ENCODE measurements around the gene CERS6.
"Not testable (repeated sequence)": the region's sequence is repeated elsewhere in the genome, so short reads cannot be mapped to it uniquely, and the experiment has no call there.

CERS6 gene

DNA sequence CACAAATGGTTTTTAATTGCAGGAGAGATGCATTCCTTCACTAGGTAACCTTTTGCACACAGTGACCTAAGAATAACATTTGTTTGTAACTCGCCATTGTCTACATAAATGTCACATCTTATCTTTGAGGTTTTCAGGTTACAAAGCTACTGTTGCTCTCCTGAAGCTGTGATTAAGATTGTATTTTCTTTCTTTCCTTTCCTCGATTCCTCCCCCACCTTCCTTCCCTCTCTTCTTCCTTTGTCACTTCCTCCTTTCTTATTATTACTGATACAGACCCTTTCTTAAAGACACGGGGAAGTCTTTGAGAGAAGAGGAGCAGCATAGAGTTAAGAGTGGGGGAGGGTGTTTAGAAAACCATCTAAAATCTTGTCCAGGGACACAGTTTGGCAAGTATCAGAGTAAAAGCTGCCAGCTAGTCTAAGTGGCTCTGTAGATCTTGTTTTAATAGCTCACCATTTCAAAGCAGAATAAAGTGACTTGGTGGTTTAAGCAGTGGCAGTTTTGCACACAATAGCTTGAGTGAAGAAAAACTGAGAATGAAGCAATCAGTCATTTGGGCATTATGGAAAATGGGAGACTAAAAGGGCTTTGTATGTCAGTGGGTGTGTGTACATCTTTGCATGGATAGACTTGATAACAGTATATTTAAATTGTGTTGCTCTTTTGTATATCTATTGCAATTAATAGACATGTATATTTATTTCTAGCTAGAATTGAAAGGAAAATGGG, 10.9 kb downstream of the CERS6 start:
- DNase-seq (ENCODE audit: low read depth in 2 of 2, low spot score in 1 of 2), result no peak

DNA sequence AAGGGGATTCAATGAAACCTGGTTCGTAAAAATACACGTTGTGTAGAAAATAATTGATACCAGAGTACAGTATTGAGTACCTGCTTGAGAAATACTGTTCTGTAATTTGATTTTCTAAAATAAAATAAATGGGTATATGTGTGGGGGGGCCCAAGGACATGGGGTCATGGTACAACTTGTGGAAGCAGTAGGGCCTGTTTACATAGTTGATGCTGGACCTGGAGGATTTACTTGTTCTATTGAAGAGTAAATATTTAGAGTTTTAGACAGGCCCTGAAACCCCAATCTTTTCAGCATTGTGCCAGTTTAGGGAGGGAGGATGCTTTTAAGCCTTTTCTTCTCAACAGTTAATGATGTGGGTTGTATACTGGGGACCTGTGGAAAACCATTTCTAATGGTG, 11.7 kb downstream of the CERS6 start:
- no peak for DNase-seq (ENCODE audit: low read depth in 2 of 2, low spot score in 1 of 2)

- no peak for DNase-seq (ENCODE audit: low read depth in 2 of 2, low spot score in 1 of 2)
Observed at GRCh38 chr2:168468354-168468753, 12.3 kb downstream of the CERS6 start.

DNA sequence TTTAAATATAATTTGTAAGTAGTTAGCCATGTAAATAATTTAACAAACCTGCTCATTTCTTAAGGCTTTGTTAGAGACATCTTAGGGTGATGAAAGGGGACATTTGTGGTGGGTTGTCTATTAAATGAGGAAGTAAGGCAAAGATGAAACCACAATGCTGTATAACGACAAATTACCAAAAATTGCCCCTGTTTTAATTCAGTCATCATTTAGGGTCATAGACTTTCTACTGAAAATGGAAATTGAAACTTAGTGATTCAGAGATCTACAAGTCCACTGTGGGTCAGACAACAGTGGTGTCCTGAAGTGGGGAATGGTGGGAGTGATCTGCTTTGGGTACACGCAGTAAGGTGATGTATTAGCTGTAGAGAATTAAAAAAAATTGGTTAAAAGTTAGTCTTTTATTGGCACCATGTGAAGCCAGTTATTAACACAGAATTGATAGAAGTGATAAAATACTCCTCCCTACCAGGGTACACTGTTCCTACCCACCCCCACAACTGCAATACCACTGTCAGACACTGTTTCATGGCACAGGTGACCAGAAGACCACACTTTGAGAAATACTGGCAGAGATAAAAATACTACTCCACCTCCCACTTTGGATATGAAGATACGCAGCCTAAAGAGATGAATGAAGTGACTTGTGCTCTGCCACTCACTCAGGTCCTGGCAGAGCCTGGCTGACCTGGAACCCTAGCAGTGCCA, 13.4 kb downstream of the CERS6 start:
- no peak for DNase-seq (ENCODE audit: low read depth in 2 of 2, low spot score in 1 of 2)

- no peak for DNase-seq (ENCODE audit: low read depth in 2 of 2, low spot score in 1 of 2)
Observed at GRCh38 chr2:168470320-168471162, 14.5 kb downstream of the CERS6 start.

GRCh38 chr2:168471163-168471475, 15.0 kb downstream of the CERS6 start:
- DNase-seq (ENCODE audit: low read depth in 2 of 2, low spot score in 1 of 2), result no peak

- no peak for DNase-seq (ENCODE audit: low read depth in 2 of 2, low spot score in 1 of 2)
Observed at GRCh38 chr2:168475636-168476035, 19.6 kb downstream of the CERS6 start.

DNA sequence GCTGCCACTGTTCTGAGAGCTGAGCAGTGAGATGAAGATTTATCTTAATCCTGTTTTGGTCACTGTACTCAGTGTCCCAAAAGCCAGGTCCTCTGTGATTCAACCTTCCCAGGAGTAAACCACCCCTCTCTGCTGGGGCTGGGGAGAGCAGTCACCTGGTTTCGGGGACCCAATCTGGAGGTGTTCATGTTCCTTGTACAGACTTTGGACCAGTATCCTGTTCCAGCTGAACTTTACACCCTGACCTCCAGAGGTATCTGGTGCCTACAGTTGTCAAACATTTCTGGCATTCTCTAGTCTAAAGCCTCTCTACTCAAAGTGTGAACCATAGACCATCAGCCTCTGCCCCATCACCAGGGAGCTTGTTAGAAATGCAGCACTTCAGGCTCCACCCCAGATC, 22.1 kb downstream of the CERS6 start:
- no peak for DNase-seq (ENCODE audit: low read depth in 2 of 2, low spot score in 1 of 2)

- DNase-seq (ENCODE audit: low read depth in 2 of 2, low spot score in 1 of 2), result no peak
Observed at GRCh38 chr2:168480356-168480755, 24.3 kb downstream of the CERS6 start.

- DNase-seq (ENCODE audit: low read depth in 2 of 2, low spot score in 1 of 2), result no peak
Observed at GRCh38 chr2:168480825-168481585, 24.9 kb downstream of the CERS6 start.

- DNase-seq (ENCODE audit: low read depth in 2 of 2, low spot score in 1 of 2), result no peak
Observed at GRCh38 chr2:168482269-168482668, 26.2 kb downstream of the CERS6 start.

GRCh38 chr2:168482952-168483831, 27.1 kb downstream of the CERS6 start:
- no peak for DNase-seq (ENCODE audit: low read depth in 2 of 2, low spot score in 1 of 2)

GRCh38 chr2:168486477-168486876, 30.4 kb downstream of the CERS6 start:
- DNase-seq (ENCODE audit: low read depth in 2 of 2, low spot score in 1 of 2), result no peak

DNA sequence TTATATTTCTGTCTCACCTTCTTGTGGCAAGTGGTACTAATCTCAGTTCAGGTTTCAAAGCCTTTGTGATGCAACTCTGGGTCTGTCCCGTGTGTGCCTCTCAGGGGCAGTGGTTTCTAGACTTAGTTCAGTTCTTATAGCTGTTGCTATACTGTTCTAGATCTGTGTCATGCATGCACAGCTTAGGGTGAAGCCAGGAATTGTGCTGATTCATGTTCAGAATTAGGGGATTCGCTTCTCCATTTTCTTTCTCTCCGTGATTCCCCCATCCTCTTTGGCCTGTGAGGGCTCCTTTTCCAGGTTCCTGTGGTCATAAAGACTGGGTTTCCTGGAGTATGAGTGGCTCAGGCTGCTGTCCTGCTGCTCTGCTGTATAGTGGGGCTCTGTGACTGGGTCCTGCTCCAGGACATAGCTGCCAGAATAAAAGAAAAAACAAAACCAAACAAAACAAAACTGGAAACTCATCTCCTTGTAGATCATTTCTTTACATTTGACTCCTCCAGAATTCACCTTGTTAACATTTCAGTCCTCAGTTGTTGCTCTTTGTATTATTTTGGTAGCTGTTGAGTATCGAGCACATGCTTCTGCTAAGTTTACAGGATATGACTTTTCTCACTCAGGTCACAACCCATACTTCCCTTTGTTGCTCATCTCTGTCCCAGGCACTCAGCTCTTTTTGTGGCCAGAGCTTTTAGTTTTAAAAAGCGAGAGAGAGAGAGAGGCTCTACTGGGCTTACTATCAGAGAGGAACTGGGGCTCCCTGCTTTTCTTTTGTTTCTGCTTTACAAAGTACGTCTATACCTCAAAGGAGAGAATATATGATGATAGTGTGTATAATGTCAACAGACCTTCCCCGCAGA, 34.2 kb downstream of the CERS6 start:
- DNase-seq (ENCODE audit: low read depth in 2 of 2, low spot score in 1 of 2), result no peak

GRCh38 chr2:168490946-168491605, 35.0 kb downstream of the CERS6 start:
- no peak for DNase-seq (ENCODE audit: low read depth in 2 of 2, low spot score in 1 of 2)

- DNase-seq (ENCODE audit: low read depth in 2 of 2, low spot score in 1 of 2), result not testable (repeated sequence)
Observed at GRCh38 chr2:168491728-168492127, 35.7 kb downstream of the CERS6 start.

GRCh38 chr2:168493219-168493618, 37.1 kb downstream of the CERS6 start:
- DNase-seq (ENCODE audit: low read depth in 2 of 2, low spot score in 1 of 2), result not testable (repeated sequence)

GRCh38 chr2:168494190-168494711, 38.2 kb downstream of the CERS6 start:
- no peak for DNase-seq (ENCODE audit: low read depth in 2 of 2, low spot score in 1 of 2)

GRCh38 chr2:168495524-168495923, 39.5 kb downstream of the CERS6 start:
- no peak for DNase-seq (ENCODE audit: low read depth in 2 of 2, low spot score in 1 of 2)

All from stimulated activated CD8-positive, alpha-beta memory T cell treated with anti-CD3 and anti-CD28 coated beads, Interleukin-4, amount 100 ng/mL, for 1 hour (primary cell).